HG02678 (cell line): ENCODE results near the gene UCHL5.

Experiments used
- ATAC-seq: cut with Tn5 transposase; IDR thresholded peaks from one replicate; pipeline ENCODE4 v1.9.1; 2021; ENCODE audit warnings: mild to moderate bottlenecking, moderate library complexity; ENCODE audit not compliant: unreplicated experiment

UCHL5 gene

GRCh38 chr1:193059282-193060114, at the start of gene UCHL5, which contains the start of gene RO60:
Gene UCHL5, minus strand, starts transcription at chr1:193059360. Its CDS starts 100 bp downstream, at chr1:193059260.
Gene RO60, plus strand, starts transcription at chr1:193059612. Its CDS starts 9,443 bp downstream, at chr1:193069055.
- peak; percentile 93 for ATAC-seq

GRCh38 chr1:193108471-193108870, 49.3 kb upstream of the UCHL5 start:
- ATAC-seq = no peak

GRCh38 chr1:193105821-193106177, 46.6 kb upstream of the UCHL5 start:
- no peak for ATAC-seq

GRCh38 chr1:193104907-193105820, 46.0 kb upstream of the UCHL5 start, which contains the start of gene GLRX2:
Gene GLRX2, minus strand, starts transcription at chr1:193105414. Its CDS starts 32 bp downstream, at chr1:193105382.
- ATAC-seq = peak; percentile 92

GRCh38 chr1:193104502-193104906, 45.3 kb upstream of the UCHL5 start:
- ATAC-seq = peak; percentile 39

- ATAC-seq = peak; percentile 1
These were observed 44.8 kb upstream of the UCHL5 start for GRCh38 chr1:193103759-193104501.

- ATAC-seq = no peak
These were observed 43.5 kb upstream of the UCHL5 start for GRCh38 chr1:193102662-193103061.

- ATAC-seq = no peak
These were observed 35.0 kb upstream of the UCHL5 start for GRCh38 chr1:193094112-193094511.

GRCh38 chr1:193090865-193091264, 31.7 kb upstream of the UCHL5 start:
- ATAC-seq = no peak

- ATAC-seq = no peak
These were observed 28.7 kb upstream of the UCHL5 start for GRCh38 chr1:193087893-193088292.

- no peak for ATAC-seq
These were observed 27.2 kb upstream of the UCHL5 start for GRCh38 chr1:193086342-193086741.

- no peak for ATAC-seq
These were observed 26.1 kb upstream of the UCHL5 start for GRCh38 chr1:193085263-193085662.

GRCh38 chr1:193083365-193084088, 24.4 kb upstream of the UCHL5 start:
- ATAC-seq = peak; percentile 97

GRCh38 chr1:193079187-193079586, 20.0 kb upstream of the UCHL5 start:
- no peak for ATAC-seq

- no peak for ATAC-seq
These were observed 18.8 kb upstream of the UCHL5 start for GRCh38 chr1:193077991-193078390.

- peak; percentile 50 for ATAC-seq
These were observed 11.8 kb upstream of the UCHL5 start for GRCh38 chr1:193070942-193071341.

- peak; percentile 54 for ATAC-seq
These were observed 11.2 kb upstream of the UCHL5 start for GRCh38 chr1:193070386-193070753.

- ATAC-seq = no peak
These were observed 10.7 kb upstream of the UCHL5 start for GRCh38 chr1:193069748-193070385.

- ATAC-seq = no peak
These were observed 8.9 kb upstream of the UCHL5 start for GRCh38 chr1:193068013-193068412.

- ATAC-seq = no peak
These were observed 7.4 kb upstream of the UCHL5 start for GRCh38 chr1:193066606-193067005.
